LNCaP clone FGC (cell line): ENCODE measurements around the gene CCDC92B.
"Not testable (repeated sequence)": the region's sequence is repeated elsewhere in the genome, so short reads cannot be mapped to it uniquely, and the experiment has no call there.

Source experiments
- DNase-seq: peaks from one replicate; pipeline ENCODE4 v3.0.0-alpha.2; 2011; ENCODE audit warnings: low read depth
- H3K4me3 ChIP-seq: 2 replicates; pipeline ENCODE4 v1.5.1; 2011; ENCODE audit warnings: mild to moderate bottlenecking, low read depth, low read length, control low read depth
- CTCF ChIP-seq: IDR thresholded peaks from 2 replicates; pipeline ENCODE4 v1.5.1; 2012; ENCODE audit warnings: mild to moderate bottlenecking; ENCODE audit not compliant: control insufficient read depth, insufficient read depth; ENCODE audit errors: extremely low read depth

CCDC92B gene

GRCh38 chr17:2783310-2784030, 34.0 kb upstream of the CCDC92B start:
- no peak for DNase-seq
- no peak for TF ChIP-seq CTCF
- no peak overlapping the region for H3K4me3 ChIP-seq

DNA sequence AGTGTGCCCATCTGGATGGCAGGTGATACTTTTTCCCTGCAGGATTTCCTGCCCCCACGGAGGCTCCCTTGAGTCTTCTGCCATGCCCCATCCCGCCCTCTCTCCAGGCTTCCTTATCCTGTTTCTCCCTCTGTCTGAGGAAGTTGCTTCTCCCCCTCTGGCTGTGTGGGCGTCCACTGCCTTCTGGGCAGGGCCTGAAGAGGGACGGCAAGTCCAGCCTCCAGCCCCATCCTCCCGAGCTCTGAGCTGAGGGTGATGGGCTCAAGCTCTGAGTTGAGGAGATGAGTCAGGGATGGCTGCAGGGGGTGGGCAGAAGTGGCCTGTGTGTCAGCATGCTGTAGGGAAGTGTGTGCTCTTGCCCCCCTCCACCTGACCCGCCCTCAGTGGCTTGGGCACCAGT, 32.6 kb upstream of the CCDC92B start:
- no peak for DNase-seq
- H3K4me3 ChIP-seq = no peak overlapping the region
- TF ChIP-seq CTCF = no peak

GRCh38 chr17:2781598-2781997, 32.1 kb upstream of the CCDC92B start:
- DNase-seq, H3K4me3 ChIP-seq: not testable (repeated sequence)

GRCh38 chr17:2780931-2781454, 31.5 kb upstream of the CCDC92B start:
- DNase-seq = no peak
- TF ChIP-seq CTCF = no peak
- no peak overlapping the region for H3K4me3 ChIP-seq

- no peak for DNase-seq
- no peak for TF ChIP-seq CTCF
- H3K4me3 ChIP-seq = no peak overlapping the region
These were observed 30.8 kb upstream of the CCDC92B start for GRCh38 chr17:2780256-2780655.

DNA sequence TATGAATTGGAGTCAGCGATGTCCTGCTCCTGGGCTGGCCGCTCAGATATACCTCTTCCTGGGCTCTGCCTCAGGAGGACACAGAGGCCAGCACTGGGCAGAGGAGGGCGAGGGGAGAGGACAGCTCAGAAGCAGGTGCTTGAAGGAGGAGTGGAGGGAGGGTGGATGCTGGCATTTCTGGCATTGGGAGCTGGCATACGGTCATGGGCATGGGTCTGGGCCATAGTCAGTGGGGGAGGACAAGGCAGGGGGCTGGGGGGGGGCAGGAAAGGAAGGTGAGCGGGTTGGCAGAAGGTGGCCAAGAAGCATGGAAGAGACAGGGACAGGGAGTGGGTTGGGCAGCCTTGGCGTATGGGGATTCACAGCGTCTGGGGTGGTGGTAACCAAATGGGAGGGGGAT, 30.1 kb upstream of the CCDC92B start:
- no peak for DNase-seq
- H3K4me3 ChIP-seq = no peak overlapping the region

GRCh38 chr17:2778489-2778888, 29.0 kb upstream of the CCDC92B start:
- DNase-seq = no peak
- no peak for TF ChIP-seq CTCF
- H3K4me3 ChIP-seq = no peak overlapping the region

More for the DNA sequence above, 30.1 kb upstream of the CCDC92B start:
- no peak for TF ChIP-seq CTCF
